Measurements from ENCODE around the gene SKIC2.
A peak's percentile ranks its signal among the peaks of the same experiment; 100 is the strongest.

The SKIC2 gene

DNA sequence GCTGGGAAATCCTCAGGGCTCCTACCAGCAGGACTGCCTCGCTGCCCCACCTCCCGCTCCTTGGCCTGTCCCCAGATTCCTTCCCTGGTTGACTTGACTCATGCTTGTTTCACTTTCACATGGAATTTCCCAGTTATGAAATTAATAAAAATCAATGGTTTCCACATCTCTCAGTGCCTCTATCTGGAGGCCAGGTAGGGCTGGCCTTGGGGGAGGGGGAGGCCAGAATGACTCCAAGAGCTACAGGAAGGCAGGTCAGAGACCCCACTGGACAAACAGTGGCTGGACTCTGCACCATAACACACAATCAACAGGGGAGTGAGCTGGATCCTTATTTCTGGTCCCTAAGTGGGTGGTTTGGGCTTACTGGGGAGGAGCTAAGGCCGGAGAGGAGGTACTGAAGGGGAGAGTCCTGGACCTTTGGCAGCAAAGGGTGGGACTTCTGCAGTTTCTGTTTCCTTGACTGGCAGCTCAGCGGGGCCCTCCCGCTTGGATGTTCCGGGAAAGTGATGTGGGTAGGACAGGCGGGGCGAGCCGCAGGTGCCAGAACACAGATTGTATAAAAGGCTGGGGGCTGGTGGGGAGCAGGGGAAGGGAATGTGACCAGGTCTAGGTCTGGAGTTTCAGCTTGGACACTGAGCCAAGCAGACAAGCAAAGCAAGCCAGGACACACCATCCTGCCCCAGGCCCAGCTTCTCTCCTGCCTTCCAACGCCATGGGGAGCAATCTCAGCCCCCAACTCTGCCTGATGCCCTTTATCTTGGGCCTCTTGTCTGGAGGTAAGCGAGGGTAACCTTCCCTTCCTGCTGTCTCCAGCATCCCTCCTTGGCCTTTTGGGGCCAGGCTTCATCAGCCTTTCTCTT, 13.2 kb upstream of the SKIC2 start, which contains the start of gene CFB:
CFB (plus strand) TSS at position 589 of the 863 bp plus-strand sequence; CDS start at position 716, 127 bp downstream.
- peak; percentile 81 for DNase-seq (ENCODE audit: low read depth)

DNA sequence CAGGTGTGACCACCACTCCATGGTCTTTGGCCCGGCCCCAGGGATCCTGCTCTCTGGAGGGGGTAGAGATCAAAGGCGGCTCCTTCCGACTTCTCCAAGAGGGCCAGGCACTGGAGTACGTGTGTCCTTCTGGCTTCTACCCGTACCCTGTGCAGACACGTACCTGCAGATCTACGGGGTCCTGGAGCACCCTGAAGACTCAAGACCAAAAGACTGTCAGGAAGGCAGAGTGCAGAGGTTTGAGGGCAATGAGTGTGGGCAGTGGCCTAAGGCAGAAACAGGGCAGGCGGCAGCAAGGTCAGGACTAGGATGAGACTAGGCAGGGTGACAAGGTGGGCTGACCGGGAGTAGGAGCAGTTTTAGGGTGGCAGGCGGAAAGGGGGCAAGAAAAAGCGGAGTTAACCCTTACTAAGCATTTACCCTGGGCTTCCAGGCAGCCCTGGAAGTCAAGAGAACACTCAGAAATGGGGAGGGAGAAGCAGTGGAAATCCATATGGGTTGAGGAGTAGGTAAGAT, 12.5 kb upstream of the SKIC2 start:
- no peak for DNase-seq (ENCODE audit: low read depth)

DNA sequence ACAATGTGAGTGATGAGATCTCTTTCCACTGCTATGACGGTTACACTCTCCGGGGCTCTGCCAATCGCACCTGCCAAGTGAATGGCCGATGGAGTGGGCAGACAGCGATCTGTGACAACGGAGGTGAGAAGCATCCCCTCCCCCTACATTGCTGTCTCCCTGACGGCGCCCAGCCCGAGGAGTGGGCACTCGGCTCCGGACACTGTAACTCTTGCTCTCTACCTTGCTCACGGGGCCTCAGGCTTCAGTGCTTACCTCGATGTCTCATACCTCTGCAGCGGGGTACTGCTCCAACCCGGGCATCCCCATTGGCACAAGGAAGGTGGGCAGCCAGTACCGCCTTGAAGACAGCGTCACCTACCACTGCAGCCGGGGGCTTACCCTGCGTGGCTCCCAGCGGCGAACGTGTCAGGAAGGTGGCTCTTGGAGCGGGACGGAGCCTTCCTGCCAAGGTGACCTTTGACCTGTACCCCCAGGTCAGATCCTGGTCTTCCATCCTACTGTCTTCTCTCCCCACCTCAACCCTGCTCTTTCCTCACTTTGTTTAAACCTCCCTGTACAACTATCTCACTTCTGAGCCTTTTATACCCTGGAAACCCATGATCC, 11.8 kb upstream of the SKIC2 start:
- DNase-seq (ENCODE audit: low read depth), result no peak

DNA sequence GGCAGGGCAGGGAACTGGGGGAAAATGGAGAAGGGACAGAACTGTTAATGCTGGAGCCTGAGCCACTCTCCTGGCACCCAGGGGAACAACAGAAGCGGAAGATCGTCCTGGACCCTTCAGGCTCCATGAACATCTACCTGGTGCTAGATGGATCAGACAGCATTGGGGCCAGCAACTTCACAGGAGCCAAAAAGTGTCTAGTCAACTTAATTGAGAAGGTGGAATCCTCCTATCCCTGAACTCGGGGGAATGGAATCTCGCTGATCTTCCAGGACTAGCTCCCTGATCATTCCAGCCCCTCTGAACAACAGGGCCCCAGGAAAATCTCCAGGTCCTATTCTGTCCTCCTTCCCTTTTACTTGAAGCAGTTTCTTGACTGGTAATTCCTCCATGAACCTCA, 11.1 kb upstream of the SKIC2 start:
- no peak for DNase-seq (ENCODE audit: low read depth)

DNA sequence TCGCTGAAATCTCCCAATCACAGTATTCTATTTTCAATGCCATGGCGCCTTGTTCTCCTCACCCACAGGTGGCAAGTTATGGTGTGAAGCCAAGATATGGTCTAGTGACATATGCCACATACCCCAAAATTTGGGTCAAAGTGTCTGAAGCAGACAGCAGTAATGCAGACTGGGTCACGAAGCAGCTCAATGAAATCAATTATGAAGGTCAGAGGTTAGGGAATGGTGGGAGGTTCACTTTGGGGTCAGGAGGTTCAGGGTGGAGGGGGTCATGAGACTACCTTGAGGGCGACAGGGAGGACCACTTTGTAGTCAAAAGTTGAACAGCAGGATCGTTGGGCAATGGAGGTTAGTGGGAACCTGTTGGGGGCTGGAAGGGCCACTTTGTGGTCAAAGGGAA, 10.7 kb upstream of the SKIC2 start:
- DNase-seq (ENCODE audit: low read depth), result no peak

DNA sequence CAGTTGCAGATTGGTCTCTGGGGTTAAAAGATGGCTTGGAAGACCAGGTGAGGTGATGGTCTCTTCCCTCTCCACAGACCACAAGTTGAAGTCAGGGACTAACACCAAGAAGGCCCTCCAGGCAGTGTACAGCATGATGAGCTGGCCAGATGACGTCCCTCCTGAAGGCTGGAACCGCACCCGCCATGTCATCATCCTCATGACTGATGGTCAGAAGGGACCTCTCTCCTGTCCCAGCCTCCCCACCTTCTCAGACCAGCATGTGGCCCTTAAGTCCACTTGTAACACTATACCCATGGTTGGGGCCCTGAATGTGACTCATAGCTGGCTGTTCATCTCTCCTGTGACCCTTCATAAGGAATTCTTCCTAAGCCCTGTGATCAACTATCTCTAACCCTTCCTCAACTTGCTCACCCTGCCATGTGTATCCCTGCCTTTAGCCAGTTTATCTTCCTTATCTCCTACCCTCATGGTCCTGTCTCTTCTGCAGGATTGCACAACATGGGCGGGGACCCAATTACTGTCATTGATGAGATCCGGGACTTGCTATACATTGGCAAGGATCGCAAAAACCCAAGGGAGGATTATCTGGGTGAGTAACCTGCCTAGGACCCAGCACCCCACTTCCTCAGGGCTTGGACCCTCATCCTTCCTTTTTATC, 10.1 kb upstream of the SKIC2 start:
- DNase-seq (ENCODE audit: low read depth), result peak; percentile 40

DNA sequence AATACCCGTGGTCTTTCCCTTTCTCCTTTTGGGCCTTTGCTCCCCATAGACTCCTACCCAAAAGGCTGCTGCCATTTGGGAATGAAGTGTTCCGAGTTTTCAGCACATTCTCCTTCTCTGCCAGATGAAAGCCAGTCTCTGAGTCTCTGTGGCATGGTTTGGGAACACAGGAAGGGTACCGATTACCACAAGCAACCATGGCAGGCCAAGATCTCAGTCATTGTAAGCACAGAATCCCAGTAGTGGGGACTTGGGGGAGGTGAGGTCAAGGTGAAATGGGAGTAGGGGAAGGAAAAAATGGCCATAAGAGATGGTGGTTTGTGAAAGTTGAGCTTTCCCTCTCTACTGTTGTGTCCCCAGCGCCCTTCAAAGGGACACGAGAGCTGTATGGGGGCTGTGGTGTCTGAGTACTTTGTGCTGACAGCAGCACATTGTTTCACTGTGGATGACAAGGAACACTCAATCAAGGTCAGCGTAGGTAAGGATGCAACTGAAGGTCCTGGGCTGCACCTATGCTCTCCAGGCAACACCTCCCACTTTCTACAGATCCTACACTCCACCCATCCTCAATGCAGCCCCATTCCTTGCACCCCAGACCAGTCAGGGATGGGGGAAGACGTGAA, 8.9 kb upstream of the SKIC2 start:
- no peak for DNase-seq (ENCODE audit: low read depth)

DNA sequence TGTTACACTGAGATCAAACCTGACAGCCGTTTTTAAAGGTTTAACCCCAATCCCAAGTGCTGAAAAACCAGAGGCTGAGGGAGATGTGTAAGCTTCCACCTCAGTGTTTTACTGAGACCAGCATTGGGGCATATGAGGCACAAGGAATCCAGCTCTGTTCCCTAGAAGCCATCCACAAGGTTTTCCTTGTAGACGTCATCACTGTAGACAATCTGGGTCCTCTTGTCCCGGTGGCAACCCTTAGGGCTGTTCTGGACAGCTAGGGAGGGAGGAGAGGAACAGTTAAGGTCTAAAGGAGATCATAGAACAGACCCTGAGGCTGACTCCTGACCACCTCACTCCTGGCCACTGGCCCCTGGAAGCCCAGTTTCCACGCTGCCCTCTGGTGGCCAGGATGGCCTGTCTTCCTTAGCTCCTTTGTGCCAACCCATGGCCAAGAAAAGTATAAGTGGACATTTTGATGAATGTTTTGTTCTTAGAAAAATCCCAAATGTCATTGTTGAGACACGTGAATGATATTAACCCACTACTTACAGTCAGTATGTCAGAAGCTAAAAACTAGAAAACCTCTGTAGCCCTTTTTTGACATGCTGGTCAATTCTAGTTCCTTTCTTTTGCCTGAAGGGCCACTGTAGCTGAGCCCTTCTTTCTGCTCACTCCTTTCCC, 6.7 kb upstream of the SKIC2 start:
- no peak for DNase-seq (ENCODE audit: low read depth)

DNA sequence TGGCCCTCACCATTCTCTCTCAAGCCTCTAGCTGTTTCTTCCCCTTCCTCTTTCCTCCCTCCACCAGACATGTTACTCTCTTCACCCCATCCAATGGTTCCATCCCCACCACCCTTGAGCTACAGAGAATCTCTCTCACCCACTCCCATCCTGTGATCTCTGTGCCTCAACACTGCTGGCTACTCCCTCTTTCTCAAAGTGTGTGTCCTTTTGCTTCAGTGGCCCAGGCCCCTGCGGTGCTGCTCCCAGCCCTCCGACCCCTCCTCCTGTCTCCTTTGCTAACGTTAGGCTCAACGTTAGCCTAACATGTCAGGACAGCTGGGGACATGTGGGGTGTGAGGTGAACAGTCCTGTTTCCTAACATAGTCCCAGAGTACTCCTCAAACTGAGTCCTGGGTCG, 6.1 kb upstream of the SKIC2 start:
- no peak for DNase-seq (ENCODE audit: low read depth)

DNA sequence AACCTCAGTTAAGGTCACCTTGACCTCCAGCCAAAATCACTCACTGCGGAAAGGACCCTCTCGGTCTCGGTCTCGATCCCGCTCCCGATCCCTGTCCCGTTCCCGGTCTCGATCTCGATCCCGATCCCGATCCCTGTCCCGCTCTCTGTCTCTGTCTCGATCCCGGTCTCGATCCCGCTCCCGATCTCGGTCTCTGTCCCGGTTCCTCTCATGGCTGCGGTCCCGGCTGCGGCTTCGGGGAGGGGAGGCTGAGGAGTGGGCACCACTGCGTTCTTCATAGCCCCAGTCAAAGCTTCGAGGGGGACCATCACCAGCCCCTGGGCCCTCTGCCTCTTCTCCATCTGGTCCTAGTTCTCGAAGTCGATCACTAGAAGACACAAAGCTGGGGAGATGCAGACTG, 4.5 kb upstream of the SKIC2 start:
- no peak for DNase-seq (ENCODE audit: low read depth)

DNA sequence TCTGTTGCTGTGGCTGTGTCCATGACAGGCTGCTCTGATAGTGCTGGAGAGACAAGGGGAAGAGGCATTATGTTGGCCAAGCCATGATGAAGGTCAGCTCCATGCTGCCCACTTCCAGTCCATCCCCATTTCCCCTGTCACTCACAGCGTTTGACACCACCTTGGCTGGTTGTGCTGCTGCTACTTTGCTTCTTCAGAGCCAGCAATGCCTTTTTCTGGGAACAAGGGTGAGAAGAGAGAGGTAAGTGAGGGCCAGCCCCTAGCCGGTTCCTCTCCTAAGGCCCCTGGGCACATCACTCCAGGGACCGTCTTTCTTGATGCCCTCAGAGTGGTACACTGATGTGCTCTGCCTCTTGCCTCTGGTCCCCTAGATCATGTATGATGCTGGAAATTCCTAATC, 2.2 kb upstream of the SKIC2 start:
- no peak for DNase-seq (ENCODE audit: low read depth)

DNA sequence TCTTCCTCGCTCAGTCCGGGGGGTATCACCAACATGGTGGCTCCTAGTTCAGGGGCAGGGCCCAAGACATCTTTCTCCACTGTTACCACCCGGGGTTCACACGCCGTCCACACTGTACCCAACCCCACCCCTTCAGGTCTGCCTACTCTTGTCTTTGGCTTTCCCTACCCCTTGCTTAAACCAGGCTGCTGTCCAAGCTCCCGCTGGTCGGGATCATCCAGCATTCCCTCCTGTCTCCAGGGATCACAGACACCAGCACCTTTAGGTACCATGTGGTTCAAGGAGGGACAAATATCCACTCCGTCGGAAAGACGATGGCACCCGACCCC, 599 bp upstream of the SKIC2 start:
- DNase-seq (ENCODE audit: low read depth), result no peak

DNA sequence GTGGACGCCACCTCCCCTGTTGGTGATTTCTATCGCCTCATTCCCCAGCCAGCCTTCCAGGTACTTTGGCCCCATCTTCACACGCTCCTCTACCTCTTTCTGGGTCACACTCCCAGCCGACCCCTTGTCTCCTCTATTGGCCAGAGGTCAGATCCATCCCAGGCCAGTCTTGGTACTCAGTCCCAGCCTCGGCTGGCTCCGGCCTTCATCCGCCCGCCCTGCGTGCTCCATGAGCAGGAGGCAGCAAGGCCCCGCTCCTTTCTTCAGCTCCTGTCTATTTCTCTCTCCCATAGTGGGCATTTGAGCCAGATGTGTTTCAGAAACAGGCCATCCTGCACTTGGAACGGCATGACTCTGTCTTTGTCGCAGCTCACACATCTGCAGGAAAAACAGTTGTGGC, 2.6 kb downstream of the SKIC2 start:
- DNase-seq (ENCODE audit: low read depth), result no peak

DNA sequence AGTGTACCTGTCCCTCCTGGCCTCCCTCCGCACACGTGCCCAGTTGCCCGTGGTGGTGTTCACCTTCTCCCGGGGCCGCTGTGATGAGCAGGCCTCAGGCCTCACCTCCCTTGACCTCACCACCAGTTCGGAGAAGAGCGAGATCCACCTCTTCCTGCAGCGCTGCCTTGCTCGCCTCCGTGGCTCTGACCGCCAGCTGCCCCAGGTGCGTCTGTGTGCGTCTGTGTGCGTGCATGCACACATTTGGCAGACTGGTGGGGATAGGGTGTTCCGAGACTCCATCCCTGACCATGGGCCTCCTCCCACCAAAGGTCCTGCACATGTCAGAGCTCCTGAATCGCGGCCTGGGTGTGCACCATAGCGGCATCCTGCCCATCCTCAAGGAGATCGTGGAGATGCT, 4.9 kb downstream of the SKIC2 start:
- no peak for DNase-seq (ENCODE audit: low read depth)

DNA sequence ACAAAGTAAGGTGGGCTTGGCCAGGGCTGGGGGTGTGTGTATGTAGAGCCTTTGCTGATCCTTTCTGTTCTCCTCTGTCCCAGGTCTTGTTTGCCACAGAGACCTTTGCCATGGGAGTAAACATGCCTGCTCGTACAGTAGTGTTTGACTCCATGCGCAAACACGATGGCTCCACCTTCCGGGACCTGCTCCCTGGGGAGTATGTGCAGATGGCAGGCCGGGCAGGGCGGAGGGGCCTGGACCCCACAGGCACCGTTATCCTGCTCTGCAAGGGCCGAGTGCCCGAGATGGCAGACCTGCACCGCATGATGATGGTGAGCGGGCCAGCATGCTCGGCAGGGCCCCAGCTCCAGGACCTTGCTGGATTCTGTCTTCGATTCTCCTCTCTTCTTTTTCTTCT, 6.7 kb downstream of the SKIC2 start:
- no peak for DNase-seq (ENCODE audit: low read depth)

DNA sequence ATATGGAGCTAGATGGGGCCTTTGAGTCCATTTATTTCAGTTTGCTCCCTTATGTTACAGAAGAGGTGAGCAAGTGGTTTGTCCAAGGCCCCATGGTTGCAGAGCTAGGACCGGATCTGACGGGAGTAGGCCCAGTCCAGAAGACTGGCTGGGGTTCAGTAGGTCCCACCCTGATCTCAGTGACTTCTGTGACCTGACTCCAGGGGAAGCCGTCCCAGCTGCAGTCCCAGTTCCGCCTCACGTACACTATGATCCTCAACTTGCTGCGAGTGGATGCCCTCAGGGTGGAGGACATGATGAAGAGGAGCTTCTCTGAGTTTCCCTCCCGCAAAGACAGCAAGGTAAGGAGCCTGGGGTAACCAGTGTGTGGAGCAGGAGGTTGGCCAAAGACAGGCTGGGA, 7.5 kb downstream of the SKIC2 start:
- DNase-seq (ENCODE audit: low read depth), result no peak

DNA sequence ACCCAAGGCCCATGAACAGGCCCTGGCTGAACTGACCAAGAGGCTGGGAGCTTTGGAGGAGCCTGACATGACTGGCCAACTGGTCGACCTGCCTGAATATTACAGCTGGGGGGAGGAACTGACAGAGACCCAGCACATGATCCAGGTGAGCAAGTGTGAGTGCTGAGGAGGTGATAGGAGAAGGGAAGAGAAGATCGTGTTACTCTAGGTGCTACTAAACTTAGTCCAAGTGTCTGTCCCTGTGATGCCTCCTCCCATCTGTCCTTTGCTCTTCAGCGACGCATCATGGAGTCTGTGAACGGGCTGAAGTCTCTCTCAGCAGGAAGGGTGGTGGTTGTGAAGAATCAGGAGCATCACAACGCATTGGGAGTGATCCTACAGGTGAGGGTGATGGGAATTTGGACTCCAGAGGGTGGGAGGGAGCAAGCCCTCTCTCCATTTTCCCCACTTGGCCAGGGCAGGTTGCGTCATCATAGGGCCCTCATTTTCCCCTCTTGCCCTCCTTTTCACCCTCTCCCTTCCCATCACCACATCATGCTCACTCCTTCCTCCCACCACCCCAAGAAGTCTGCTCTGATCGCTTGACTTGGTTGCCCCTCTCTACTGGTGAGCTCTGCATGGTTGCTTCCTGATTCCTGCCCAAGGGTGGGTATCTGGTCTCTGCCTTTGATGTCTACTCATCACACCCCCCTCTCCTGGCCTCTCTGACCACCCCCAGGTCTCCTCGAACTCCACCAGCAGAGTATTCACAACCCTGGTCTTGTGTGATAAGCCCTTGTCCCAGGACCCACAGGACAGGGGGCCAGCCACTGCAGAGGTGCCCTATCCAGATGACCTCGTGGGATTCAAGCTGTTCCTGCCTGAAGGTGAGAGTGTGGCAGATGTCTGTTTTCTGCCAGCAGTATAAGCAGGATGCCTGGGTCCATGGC, 8.3 kb downstream of the SKIC2 start:
- DNase-seq (ENCODE audit: low read depth), result no peak

DNA sequence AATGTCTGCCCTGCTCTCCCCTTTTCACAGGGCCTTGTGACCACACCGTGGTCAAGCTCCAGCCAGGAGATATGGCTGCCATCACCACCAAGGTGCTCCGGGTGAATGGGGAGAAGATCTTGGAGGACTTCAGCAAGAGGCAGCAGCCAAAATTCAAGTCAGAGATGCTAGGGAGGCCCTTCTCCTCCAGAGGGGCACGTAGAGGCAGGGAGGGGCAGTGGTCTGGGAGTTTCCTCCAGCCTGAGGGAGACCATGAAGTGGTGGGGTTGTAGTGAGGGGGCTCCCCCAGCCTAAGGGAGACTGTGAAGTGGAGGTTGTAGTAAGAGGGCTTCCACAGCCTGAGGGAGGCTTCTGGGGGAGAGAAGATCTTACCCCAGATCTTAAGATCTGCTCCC, 8.9 kb downstream of the SKIC2 start:
- no peak for DNase-seq (ENCODE audit: low read depth)

DNA sequence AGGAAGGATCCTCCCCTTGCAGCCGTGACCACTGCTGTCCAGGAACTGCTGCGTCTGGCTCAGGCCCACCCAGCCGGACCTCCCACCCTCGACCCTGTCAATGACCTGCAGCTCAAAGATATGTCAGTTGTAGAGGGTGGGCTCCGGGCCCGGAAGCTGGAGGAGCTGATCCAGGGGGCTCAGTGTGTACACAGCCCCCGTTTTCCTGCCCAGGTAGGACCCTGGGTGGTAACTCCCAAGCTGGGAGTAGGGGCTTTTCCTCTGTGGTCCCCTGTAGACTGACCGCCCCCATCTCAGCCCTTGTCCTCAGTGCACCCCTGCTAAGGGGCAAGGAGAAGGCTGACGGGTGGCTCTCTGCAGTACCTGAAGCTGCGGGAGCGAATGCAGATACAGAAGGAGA, 9.4 kb downstream of the SKIC2 start:
- DNase-seq (ENCODE audit: low read depth), result no peak

DNA sequence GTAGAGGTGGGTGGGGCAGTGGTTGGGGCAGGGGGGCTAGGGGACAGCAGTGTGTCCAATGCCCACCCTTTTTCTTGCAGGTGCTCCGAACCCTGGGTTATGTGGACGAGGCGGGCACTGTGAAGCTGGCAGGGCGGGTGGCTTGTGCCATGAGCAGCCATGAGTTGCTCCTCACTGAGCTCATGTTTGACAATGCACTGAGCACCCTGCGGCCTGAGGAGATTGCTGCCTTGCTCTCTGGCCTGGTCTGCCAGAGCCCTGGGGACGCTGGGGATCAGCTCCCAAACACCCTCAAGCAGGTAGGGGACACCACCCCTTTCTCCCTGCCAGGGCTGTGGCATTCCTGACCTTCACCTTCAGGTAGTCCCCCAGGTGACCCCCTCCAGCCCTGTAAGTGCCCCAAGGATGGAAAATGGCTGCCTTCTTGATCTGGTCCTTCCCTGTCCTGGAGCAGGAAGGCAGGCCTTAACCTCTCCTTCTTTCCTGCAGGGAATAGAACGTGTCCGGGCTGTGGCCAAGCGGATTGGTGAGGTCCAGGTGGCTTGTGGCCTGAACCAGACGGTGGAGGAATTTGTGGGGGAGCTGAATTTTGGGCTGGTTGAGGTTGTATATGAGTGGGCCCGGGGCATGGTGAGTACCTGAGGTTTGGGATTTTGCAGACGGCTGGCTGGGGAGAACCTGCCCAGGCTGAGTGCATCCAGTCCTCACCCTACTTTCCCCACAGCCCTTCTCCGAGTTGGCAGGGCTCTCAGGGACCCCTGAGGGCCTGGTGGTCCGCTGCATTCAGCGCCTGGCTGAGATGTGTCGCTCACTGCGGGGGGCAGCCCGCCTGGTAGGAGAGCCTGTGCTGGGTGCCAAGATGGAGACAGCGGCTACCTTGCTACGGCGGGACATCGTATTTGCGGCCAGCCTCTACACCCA, 10.1 kb downstream of the SKIC2 start:
- DNase-seq (ENCODE audit: low read depth), result no peak

Data from HS-5 (cell line).